ACHN (cell line): ENCODE data around the gene ALK.

Source experiments
- DNase-seq: peaks from one replicate; pipeline ENCODE4 v3.0.0-alpha.2; 2015
- in situ Hi-C: cut with HindIII; loops from 2 replicates; pipeline ENCODE4 v1.10.0; 2017; ENCODE audit warnings: low sequenced_read_pairs, low pct_ligation_motif_present, low pct_unique_long_range_greater_than_20kb

ALK gene

GRCh38 chr2:29325544-29325943 lies 595.8 kb downstream of the ALK start:
- no peak for DNase-seq
- in situ Hi-C loops = no loop called here

- in situ Hi-C loops = no loop called here
- no peak for DNase-seq
Observed at GRCh38 chr2:29323961-29324360, 597.4 kb downstream of the ALK start.

DNA sequence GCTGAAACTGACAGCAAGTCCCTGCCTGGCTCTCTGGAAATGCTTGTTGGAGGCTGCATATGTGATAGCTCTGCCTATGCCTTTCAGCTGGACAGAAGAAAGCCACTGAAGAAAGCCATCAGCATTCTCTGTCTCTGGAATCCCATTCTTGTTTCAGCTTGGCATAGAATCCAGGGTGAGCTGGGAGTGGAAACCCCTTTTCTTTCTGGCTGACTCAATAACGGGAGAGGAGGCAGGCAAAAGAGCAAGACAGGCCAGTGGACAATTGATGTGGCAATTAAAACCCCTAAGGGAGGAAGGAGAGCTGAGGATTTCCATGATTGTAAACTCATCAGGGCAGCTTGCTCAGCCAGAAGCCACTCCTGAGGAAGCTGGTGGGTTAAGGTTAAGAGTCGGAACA lies 598.1 kb downstream of the ALK start:
- in situ Hi-C loops = no loop called here

GRCh38 chr2:29322011-29322410 lies 599.4 kb downstream of the ALK start:
- in situ Hi-C loops = no loop called here
- DNase-seq = no peak

More for the DNA sequence above, 598.1 kb downstream of the ALK start:
- DNase-seq = no peak

GRCh38 chr2:29317801-29318485 lies 603.4 kb downstream of the ALK start:
- no peak for DNase-seq
- in situ Hi-C loops = no loop called here

- in situ Hi-C loops = no loop called here
- no peak for DNase-seq
Observed at GRCh38 chr2:29317077-29317517, 604.3 kb downstream of the ALK start.

- peak; percentile 17 for DNase-seq
Observed at GRCh38 chr2:29314816-29315571, 606.4 kb downstream of the ALK start.

DNA sequence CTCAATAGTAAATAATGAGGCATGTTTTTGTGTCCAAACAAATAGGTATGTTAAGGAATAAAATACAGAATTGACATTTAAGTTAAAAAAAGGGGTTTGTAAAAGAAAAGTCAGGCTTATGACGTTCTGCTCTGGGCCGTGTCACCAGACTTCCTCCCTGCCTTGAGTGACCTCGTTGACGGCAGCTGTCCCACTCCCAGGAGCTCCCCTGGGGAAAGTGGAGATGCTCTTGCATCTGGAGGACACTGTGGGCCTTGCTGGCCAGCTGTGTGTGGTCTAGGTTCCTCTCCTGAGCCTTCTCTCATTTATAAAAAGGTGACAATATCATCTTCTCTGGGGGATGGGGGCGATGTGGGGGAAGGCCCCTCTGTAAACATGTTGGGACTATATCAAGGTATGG lies 609.9 kb downstream of the ALK start:
- DNase-seq = no peak
- in situ Hi-C loops = no loop called here

More at GRCh38 chr2:29314816-29315571, 606.4 kb downstream of the ALK start:
- in situ Hi-C loops = no loop called here

DNA sequence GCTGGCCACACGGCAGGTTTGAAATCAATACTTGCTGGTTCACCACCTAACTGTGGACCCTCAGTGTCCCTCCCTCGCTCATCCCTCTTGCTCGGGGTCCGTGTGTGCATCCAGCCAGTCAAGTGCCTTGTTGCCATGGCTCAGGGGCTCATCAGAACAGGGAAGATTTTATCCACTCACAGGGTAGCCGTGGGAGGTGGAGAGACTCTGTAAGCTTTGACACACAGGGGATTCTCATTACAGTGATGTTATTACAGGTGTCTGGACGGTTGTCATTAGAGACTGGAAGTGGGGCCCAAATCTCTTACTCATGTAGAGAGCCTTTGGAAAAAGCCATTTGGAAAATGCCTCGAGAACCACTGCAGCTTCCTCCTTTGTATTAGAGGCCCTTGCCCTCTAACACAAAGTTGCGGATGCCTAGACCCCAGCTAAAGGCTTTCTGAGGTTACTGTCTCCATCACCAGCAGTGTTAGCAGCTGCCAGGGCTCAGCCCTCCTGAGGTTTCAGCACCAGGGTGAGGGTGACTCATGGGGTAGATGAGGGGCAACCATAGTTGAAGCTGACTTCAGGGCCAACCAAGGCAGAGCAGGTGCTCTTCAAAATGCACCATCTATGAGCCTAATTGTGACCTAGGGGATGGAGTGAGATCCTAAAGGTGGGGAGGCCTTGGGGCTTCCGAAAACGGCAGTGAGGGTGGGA lies 610.6 kb downstream of the ALK start:
- in situ Hi-C loops = no loop called here
- no peak for DNase-seq

- in situ Hi-C loops = no loop called here
- DNase-seq = peak; percentile 72
Observed at GRCh38 chr2:29309090-29310029, 612.0 kb downstream of the ALK start.

GRCh38 chr2:29308366-29308765 lies 613.0 kb downstream of the ALK start:
- DNase-seq = no peak
- in situ Hi-C loops = no loop called here

- in situ Hi-C loops = no loop called here
- no peak for DNase-seq
Observed at GRCh38 chr2:29307519-29307918, 613.9 kb downstream of the ALK start.

DNA sequence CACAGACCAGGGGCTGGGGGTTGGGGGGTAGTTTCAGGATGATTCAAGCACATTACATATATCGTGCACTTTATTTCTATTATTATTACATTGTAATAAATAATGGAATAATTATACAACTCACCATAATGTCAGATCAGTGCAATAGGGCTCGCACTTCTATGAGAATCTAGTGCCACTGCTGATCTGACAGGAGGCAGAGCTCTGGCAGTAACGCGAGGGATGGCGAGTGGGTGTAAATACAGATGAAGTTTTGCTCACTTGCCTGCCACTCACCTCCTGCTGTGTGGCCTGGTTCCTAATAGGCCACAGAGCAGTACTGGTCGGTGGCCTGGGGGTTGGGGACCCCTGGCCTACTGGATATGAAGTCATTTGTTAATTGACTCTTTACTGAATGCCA lies 615.6 kb downstream of the ALK start:
- DNase-seq = no peak
- in situ Hi-C loops = no loop called here

GRCh38 chr2:29304399-29305060 lies 616.9 kb downstream of the ALK start:
- peak; percentile 8 for DNase-seq
- in situ Hi-C loops = no loop called here

DNA sequence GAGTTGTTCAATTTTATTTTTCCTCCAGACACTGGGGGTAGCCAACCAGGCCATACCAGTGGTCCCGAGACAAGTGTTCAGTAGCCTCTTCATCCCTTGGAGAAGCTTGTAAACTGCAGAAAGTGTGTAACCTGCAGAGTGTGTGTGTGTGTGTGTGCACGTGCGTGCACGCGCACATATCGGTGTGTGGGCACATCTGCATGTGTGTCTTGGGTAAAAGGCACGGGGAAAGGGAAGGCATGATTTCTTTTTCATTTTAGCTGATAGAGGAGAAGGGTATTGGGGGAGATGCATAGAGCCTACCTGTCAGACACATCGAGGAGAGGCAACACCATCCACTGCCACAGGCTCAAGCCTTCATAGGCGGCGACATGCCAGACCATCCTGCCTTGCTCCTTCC lies 624.8 kb downstream of the ALK start:
- in situ Hi-C loops = no loop called here

GRCh38 chr2:29295845-29296244 lies 625.5 kb downstream of the ALK start:
- in situ Hi-C loops = no loop called here
- peak; percentile 16 for DNase-seq

More for the DNA sequence above, 624.8 kb downstream of the ALK start:
- DNase-seq = no peak

- peak; percentile 51 for DNase-seq
- in situ Hi-C loops = no loop called here
Observed at GRCh38 chr2:29293830-29294438, 627.5 kb downstream of the ALK start.
